NCI-H2171 (cell line): ENCODE data around the gene TTC12.

ENCODE experiments used
- DNase-seq: peaks from one replicate; lab custom pipeline; 2025; lab: John Stamatoyannopoulos, UW

The TTC12 gene

DNA sequence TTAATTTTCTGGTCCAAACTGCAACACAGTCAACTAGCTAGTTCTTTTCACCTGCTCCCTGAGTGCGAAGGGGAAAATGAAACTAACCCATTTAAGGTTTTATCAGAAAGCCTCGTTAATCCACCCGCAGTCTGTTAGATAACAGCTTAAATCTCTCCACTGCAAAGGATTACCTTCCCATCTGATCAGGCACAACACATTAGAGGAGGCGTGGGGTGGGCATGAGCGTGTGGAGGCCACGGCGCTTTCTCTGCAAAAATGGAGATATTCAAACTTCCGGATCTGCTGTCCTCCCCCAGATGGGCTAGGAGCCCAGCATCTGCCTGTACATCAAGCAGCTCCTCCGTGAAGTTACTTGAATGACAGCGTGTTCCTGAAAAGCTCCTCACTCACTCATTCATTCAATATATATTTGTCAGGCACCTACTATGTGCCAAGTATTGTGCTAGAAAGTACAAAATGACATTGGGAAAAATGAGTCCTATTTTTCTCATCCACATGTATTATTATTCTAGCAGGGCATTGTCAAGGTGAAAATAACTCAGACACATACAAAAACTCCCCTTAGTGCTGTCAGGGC is 59.7 kb downstream of the TTC12 start:
- DNase-seq = no peak

DNA sequence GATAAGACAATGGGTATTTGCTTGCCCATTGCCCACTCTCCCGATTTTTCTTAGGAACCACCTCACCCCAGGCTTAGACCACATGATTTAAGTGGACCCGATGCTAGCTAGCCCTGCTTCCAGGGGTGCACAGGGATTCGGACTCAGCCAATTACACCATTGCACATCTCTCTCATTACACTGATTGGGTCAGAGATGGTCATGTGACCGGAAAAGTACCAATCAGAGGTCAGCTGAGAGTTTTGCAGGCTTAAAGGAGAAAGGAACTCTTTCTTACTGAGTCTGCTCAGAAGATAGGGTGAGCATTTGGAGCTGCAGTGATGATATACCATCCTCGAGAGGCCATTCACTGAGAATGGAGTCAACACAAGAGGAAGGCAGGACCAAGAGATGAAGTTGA is 61.0 kb downstream of the TTC12 start:
- no peak for DNase-seq

DNA sequence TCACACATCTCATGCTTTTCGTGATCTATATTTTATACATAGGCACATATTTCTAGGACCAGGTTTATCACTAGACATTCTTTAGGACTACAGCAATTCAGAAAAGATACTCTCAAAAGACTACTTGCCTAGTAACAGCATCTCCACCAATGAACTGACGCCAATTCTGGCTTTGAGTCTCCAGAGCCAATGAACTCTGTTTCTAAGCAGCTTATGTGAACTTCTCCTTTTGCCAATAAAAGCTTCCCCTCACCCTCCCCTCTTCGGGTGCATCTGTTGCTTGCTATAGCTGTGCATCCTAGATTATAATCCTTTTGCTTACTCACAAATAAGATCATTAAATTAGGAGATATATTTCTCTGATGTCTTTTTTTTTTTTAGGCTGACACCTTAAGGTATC is 61.8 kb downstream of the TTC12 start:
- DNase-seq = no peak

DNA sequence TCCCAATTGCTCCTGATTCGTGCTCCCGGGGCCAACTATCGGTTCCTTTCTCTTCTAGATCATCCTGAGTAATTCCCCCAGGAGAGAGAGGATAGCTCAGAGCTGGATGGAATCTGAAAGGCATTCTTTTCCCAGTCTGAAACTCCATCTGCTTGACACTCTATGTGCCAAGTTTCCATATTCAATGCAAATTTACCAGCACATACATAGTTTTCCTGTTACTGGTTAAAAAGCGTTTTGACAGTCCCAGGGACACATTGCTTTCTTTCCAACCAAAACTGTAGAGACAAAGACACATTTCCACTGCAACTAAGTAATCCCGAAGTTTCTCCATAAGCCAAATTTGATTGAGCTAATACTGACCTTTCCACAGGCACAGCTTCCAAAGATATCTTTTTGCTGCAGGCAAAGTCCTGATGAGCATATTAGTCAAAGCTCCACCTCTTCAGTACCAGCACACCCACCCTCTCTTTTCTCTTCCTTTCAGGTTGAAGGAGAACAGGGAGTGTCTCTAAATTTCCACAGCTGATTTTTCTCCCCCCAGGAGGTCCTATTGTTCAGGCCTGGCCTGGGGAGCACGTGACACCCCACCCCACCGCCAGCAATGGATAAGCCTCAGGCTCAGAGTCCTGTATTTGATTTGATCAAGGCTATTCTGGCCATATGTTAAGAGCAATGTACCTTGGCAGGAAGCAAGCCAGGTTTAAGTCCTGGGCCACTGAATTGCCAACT is 63.5 kb downstream of the TTC12 start:
- no peak for DNase-seq

DNA sequence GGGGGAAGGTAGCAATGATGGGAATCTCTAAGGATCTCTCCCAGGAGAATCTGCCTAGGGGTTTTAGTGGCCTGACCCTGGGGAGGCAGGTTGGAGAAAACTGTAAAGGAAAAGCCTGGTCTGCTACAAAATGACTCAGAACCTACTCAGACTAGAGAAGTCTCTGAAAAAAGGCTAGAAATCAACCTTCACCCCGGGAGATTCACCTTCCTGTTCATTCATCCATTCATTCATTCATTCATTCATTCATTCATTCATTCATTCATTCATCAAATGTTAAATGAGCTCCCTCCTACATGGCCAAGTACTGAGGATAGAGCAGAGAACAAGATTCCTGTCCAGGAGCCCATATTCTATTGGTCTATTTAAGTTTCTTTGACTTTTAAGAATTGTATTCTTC is 64.3 kb downstream of the TTC12 start:
- DNase-seq = no peak

DNA sequence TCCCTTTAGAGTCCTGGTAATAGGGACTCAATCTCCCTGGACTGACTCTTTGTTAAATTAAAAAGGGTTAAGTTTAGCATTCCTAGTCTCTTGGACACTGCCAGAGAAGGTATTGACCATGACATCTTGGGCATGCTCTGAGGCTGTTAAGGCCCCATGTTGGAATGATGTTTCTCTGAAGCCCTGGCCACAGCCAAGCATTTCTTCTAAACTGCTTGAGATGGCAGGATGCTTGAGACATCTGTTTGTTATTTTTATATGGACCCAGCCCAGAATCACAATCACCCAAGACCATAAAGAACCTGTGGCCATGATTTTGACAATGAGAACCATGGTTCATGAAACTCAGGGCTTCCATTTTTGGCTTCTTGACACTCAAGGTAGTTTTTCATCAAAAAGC is 67.7 kb downstream of the TTC12 start:
- no peak for DNase-seq

DNA sequence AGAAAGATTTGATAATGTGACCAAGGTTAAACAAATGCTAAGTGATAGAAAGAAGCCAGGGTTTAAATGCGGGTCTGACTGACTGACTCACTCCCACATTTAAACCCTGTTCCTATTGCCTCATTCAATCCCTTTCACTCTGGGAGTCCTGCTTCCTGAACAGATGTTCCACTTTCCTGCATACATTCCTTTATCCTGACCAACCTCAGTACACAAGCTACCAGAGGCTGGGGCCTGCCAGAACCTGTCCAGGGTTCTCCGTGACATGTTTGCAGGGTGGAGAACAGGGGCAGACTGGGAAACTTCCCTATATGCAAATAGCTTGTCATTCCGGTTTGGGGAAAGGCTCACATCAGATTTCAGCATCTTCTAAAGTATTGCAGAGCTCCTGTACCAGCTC is 70.2 kb downstream of the TTC12 start:
- peak; percentile 26 for DNase-seq

DNA sequence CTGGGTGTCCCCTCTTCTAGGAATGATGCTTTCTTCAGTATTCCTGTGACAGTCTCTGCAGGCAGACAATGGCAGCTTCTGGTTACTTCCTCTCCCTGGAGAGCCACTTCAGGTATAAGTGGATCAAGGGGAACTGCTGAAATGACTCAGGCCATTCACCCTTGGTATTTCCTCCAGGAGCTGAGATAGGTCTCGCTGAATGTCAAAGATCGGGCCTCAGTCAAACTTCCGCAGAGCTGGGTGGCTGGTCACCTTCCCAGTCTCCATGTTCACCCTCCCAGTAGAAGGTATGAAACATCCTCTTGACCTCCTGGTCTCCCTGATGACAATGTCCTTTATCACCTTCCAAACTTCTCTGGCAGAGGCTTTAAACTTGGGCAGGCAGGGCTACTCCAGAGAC is 71.4 kb downstream of the TTC12 start:
- DNase-seq = no peak

DNA sequence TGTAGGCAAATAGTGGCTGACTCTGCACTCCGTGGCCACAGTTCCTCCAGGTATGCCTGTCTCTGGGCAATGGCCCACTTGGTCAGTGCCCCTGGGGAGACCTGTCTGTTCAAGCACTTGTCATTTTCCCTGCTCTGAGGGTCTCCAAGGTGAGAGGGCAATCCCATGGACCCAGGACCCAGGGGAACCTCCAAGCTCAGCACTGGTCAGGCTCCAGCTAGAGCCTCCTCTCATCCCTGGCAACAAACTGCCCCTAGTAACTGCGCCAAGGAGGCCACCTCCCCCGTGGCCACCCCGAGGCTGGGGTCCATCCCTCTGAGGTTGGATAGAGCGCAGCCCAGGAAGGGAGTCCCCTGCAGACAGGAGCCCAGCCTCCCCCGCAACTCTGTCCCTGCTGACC is 72.5 kb downstream of the TTC12 start:
- DNase-seq = no peak

DNA sequence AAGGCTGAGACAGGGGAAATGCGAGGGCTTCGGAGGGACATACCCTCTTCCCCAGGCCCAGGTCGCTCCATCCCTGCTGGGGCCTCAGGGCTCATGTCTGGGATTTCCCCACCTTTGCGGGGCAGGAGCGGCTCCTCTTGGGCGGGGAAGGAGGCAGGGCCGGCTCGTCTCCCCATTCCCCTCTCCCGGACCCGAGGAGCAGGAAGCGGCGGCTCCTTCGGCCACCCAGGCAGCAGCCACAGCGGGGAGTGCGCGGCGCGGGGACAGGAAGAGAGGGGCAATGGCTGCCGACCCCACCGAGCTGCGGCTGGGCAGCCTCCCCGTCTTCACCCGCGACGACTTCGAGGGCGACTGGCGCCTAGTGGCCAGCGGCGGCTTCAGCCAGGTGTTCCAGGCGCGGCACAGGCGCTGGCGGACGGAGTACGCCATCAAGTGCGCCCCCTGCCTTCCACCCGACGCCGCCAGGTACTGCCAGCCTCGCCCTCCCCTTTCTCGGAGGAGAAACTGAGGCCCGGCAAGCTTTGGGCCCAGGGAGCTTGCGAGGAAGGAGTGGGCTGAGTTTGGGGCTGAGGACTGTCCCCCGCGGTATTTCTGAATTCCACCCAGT is 73.3 kb downstream of the TTC12 start, which contains the start of gene ANKK1:
Gene ANKK1, plus strand, starts transcription at position 175 of the 607 bp plus-strand sequence. Its CDS starts 106 bp downstream, at position 281.
- DNase-seq = no peak

DNA sequence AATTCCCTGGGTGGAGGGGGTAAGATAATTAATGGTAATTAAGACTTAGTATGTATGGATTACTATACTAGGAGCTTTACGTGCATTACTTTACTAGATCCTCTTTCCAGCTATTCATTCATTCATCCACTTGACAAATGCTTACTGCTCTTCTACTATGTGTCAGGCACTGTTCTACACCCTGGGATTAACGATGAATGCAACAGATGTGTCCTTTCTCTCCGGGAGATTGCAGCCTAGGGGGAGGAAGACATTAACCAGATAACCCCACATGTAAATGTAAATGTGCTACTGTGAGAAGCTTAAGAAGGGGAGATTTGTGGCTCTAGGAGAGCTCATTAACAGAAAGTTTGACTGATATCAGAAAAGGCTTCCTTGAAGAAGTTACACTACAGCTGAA is 74.9 kb downstream of the TTC12 start:
- DNase-seq = no peak

DNA sequence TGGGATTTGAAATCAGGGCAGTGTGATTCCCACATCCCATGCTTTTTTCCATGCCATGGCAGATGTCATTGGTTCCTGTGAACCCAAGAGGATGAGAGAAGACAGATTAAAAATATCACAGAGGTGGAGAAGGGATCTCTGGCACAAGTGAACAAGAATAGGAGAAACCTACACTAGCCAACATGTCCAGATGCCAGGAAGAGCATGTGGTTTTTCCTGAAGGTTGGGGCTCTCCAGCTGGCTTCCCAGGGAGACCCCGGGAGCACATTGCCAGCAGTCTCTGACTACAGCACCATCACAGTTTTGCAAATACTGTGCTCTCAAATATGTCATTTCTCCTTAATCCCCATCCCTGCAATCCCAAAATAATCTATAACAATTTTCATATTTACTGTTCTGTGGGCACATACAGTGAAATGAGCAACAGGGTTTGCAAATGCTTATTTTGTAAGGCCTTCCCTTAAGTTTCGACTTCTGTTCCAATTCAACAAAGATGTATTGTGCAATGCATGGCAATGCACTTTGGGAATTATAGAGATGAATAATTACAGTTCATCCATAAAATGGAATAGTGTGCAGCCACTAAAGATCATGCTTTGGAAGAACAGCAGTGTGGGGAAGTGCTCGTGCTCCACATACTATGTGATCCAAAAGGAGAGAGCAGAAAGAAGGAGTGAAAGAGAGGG is 78.0 kb downstream of the TTC12 start:
- DNase-seq = no peak

DNA sequence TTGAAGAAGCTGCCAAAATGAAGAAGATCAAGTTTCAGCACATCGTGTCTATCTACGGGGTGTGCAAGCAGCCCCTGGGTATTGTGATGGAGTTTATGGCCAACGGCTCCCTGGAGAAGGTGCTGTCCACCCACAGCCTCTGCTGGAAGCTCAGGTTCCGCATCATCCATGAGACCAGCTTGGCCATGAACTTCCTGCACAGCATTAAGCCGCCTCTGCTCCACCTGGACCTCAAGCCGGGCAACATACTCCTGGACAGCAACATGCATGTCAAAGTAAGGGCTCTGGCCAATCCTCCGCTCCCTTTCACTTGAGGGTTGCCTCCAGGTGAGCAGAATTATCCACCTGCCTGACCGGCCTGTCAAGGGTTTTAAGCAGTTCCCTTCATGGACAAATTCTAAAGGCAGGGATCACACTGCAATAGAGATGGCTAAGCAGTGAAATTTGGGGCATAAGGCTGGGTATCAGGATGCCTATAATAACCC is 79.2 kb downstream of the TTC12 start:
- DNase-seq = no peak

DNA sequence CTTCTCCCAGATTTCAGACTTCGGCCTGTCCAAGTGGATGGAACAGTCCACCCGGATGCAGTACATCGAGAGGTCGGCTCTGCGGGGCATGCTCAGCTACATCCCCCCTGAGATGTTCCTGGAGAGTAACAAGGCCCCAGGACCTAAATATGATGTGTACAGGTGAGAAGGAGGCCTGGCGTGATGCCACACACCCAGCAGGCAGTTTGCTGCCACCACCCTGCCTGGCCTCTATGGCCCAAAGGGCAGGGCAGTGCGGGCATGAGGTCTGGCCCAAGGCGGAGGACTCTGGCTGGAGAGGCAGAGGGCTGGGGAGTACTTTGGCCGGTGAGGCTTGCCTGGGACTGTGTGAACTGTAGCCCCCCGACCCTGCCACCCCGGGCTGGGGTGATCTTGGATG is 80.5 kb downstream of the TTC12 start:
- DNase-seq = no peak

DNA sequence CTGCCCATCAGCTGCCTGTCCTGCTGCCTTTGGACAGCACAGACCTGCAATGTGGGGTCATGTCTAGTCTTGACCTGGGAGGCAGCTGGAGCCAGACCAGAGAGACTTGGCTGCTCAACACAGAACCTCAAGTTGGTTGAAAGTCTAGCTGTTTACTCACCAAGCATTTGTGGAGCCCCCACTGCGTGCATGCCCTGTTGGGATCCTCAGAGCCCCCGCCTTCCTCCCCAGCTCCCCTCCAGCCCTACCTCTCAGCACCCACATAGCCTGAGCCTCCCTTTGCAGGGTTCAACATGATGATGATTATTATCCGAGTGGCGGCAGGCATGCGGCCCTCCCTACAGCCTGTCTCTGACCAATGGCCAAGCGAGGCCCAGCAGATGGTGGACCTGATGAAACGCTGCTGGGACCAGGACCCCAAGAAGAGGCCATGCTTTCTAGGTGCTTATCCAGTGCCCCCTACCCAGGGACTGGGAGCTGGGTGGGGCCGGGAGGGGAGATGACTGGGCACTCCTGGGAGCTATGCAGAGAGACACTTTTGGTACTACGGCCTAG is 81.5 kb downstream of the TTC12 start:
- DNase-seq = no peak

DNA sequence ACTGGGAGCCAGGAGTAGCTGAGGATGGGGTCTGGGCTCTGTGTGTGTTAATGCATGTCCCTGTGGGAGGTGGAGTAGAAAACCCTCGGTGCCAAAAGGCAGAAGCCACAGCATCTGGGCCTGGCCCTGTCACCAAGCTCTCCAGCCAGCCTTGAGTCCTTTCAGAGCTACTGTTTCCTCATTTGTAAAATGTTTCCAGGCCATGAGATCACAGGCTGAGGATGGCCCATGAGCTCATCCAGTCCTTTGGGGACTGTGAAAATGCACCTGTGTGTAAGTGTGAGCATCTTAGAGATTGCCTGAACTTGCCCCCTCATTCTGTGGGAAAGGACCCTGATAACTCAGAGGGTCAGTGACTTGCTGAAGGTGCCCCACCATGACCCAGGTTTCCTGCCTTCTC is 82.3 kb downstream of the TTC12 start:
- DNase-seq = no peak

DNA sequence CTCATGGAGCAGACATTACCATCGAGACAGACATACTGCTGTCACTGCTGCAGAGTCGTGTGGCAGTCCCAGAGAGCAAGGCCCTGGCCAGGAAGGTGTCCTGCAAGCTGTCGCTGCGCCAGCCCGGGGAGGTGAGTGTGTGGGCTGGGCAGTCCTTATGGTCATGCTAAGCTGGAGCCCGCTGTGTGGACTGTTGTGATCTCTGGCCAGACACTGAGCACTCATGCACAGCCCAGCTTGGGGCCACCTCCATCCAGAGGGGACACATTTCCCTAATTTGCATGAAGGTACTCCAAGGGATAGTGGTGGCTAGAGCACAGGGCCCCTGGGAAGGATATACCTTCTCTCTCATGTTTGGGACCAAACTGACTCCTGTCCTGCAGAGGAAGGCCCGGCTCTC is 82.8 kb downstream of the TTC12 start:
- no peak for DNase-seq

DNA sequence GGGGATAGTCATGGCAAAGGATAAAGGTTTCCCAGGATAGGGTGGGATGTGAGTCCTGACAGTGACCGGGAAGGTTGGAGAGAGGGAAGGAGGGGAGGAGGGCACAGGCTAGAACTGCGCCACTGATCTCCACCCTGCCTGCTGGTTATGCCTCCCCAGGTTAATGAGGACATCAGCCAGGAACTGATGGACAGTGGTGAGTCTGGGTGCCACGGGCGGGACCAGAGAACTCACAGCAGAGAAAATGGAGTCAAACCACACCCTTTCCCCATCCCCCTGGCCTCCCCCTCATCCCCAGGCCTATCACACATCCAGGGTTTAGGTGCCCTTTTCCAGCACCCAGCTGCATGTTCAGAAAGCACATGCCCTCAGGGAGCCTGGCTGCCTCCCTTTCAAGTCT is 83.4 kb downstream of the TTC12 start:
- DNase-seq = no peak

DNA sequence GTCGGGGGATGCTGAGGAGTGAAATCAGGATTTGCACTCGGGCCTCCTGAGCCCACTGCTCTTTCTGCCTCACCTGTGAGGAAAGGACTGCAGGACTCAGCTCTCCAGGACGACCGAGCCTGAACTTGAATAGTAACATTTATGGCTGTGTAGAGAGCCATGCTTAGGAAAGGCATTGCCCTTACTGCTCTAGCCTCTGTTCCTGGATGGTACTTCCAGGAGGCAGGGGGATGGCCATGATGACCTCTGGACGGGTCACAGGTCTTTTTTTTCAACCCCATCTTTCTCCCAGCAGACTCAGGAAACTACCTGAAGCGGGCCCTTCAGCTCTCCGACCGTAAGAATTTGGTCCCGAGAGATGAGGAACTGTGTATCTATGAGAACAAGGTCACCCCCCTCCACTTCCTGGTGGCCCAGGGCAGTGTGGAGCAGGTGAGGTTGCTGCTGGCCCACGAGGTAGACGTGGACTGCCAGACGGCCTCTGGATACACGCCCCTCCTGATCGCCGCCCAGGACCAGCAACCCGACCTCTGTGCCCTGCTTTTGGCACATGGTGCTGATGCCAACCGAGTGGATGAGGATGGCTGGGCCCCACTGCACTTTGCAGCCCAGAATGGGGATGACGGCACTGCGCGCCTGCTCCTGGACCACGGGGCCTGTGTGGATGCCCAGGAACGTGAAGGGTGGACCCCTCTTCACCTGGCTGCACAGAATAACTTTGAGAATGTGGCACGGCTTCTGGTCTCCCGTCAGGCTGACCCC is 84.5 kb downstream of the TTC12 start:
- no peak for DNase-seq

DNA sequence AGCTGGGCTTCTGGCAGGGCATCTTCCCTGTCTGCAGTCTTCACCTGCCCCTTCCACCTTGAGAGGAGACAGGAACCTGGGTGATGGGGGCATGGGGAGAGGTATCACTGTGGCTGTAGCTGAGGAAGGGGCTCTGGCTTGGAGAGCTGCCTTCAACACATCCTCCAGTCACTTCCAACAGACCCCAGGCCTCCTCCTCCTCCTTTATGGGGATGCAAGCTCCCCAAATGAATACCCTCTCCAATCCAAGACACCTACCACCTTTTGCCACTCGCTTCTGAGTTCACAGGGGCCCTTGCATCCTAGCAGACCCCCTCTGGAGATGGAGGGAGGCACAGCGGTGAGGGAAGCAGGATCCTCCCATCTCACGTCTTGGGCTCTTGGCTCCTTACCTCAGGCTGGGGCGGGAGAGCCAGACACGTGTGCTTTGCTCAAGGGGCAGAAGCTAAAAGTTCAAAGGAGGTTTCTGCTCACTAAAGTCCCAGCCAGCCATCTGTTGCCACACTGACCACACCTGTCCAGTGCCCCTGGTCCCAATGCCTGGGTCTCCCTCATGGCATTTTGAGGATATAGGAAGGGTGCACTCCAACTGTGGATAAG is 86.3 kb downstream of the TTC12 start:
- no peak for DNase-seq

DNA sequence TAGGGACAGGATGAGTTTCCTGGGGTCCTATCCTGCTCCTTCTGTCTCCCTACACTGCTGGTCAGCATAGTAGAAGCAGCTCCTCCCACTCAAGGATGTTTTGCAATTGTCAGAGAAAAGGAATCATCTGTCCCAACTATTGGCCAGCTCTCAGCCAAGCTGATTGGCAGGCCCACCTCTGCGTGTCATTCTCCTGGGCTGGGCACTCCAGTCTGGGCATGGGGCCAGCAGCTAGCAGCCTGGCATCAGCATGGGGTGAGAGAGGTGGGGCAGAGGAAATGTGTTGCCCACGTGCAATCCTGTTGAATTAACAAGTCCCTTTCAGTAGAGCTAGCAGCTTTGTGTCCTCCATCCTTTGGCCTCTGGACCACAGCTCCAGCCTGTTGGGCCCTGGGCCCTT is 87.3 kb downstream of the TTC12 start:
- DNase-seq = peak; percentile 73
